Measurements from ENCODE around the gene CHMP4A. TPM values are rescaled to one million over a fixed set of nuclear protein-coding genes. Genes with fewer than 3 reads are reported as not detected.

The CHMP4A gene
- total and polyA plus RNA-seq, 2 of the 13 experiments (the other 11 are each of a cell fraction or from before 2014, with no cell fraction given) = 83.6 to 113 TPM

DNA sequence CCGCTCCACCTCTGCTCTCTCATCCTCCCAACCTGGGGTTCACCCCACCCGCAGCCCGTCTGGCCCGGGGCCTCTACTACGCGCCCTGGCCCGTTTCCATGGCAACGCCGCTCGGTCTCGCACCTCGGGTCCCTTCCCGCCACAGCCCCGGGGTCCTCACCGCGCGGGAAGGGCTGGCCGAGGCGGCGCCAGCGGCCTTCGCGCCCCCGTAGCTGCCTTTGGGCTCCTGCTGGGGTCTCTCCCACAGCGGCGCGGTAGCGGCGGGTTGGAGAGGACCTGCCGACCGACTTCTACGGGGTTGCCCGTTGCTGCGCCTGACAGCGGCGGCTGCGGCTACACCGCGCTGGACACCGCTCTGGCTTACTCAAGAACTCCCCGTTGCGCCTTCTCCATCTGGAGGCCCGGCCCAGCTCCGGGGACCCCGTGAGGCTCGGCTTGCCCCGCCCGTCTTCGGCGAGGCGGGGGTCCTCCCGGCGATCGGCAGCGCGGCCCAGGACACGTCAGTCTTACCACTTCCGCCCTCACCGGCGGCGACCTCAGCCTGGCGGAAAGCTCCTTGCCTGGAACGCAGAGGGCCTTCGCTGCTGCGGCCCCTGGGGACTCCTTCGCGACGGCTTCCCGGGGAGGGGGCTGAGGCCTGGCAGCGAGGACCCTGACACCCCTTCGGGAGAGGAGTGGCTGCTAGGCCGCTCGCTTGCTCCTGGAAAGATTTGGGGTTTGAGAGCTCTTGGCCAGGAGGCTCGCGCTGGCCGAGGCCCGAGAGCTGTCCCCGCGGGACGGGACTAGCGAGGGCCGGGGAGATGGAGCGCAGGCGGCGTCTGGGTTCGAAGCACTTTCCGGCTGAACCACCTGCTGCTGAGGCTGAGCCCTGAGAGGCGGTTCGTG, 17.9 kb downstream of the CHMP4A start, which contains the start of gene TM9SF1 (continued):
- TF ChIP-seq, protein P1, sequence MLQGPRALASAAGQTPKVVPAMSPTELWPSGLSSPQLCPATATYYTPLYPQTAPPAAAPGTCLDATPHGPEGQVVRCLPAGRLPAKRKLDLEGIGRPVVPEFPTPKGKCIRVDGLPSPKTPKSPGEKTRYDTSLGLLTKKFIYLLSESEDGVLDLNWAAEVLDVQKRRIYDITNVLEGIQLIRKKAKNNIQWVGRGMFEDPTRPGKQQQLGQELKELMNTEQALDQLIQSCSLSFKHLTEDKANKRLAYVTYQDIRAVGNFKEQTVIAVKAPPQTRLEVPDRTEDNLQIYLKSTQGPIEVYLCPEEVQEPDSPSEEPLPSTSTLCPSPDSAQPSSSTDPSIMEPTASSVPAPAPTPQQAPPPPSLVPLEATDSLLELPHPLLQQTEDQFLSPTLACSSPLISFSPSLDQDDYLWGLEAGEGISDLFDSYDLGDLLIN (CRISPR knock-in tag; IDR thresholded peaks at IDR 0.05; ENCODE audit: borderline replicate concordance) = peak; percentile 82; the same call in 1 of the 2 replicates
- TF ChIP-seq ZNF354B (CRISPR knock-in tag; IDR thresholded peaks at IDR 0.05) = peak; percentile 98
- peak; percentile 100 for TF ChIP-seq PHF8 (CRISPR knock-in tag; IDR thresholded peaks at IDR 0.05)
- TF ChIP-seq JUND (CRISPR knock-in tag; IDR thresholded peaks at IDR 0.05) = peak; percentile 85
- no peak for TF ChIP-seq ZKSCAN1 (IDR thresholded peaks at IDR 0.05; ENCODE audit: low read length)
- TF ChIP-seq, protein P2, sequence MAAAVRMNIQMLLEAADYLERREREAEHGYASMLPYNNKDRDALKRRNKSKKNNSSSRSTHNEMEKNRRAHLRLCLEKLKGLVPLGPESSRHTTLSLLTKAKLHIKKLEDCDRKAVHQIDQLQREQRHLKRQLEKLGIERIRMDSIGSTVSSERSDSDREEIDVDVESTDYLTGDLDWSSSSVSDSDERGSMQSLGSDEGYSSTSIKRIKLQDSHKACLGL (CRISPR knock-in tag; IDR thresholded peaks at IDR 0.05) = peak; percentile 98
- TF ChIP-seq ZNF33B (CRISPR knock-in tag; IDR thresholded peaks at IDR 0.05) = peak; percentile 99
- TF ChIP-seq HES4 (CRISPR knock-in tag; IDR thresholded peaks at IDR 0.05; ENCODE audit: borderline replicate concordance) = peak; percentile 98
- TF ChIP-seq, protein P3, sequence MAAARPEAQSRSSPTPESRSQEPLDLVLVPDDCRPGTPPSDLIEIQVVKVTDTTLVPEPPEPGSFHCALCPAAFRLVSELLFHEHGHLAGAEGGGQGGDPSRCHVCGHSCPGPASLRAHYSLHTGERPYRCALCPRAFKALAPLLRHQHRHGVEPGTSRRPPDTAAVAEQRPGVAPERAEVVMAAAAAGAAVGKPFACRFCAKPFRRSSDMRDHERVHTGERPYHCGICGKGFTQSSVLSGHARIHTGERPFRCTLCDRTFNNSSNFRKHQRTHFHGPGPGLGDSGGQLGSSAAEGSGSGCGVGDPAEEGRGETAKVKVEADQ (CRISPR knock-in tag; IDR thresholded peaks at IDR 0.05; ENCODE audit: borderline replicate concordance) = peak; percentile 100
- peak; percentile 99 for TF ChIP-seq ZNF274 (CRISPR knock-in tag; IDR thresholded peaks at IDR 0.05)
- peak; percentile 99 for TF ChIP-seq ZNF546 (CRISPR knock-in tag; conservative IDR thresholded peaks at IDR 0.05)
- TF ChIP-seq MLLT10 (CRISPR knock-in tag; IDR thresholded peaks at IDR 0.05) = peak; percentile 75
- TF ChIP-seq ZNF563 (CRISPR knock-in tag; IDR thresholded peaks at IDR 0.05) = peak; percentile 100
- peak; percentile 99 for TF ChIP-seq JARID2 (CRISPR knock-in tag; IDR thresholded peaks at IDR 0.05; ENCODE audit: insufficient replicate concordance)
- TF ChIP-seq, protein P4, sequence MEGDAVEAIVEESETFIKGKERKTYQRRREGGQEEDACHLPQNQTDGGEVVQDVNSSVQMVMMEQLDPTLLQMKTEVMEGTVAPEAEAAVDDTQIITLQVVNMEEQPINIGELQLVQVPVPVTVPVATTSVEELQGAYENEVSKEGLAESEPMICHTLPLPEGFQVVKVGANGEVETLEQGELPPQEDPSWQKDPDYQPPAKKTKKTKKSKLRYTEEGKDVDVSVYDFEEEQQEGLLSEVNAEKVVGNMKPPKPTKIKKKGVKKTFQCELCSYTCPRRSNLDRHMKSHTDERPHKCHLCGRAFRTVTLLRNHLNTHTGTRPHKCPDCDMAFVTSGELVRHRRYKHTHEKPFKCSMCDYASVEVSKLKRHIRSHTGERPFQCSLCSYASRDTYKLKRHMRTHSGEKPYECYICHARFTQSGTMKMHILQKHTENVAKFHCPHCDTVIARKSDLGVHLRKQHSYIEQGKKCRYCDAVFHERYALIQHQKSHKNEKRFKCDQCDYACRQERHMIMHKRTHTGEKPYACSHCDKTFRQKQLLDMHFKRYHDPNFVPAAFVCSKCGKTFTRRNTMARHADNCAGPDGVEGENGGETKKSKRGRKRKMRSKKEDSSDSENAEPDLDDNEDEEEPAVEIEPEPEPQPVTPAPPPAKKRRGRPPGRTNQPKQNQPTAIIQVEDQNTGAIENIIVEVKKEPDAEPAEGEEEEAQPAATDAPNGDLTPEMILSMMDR (CRISPR knock-in tag; IDR thresholded peaks at IDR 0.05) = peak; percentile 54
- TF ChIP-seq ZC3H4 (CRISPR knock-in tag; IDR thresholded peaks at IDR 0.05; ENCODE audit: borderline replicate concordance) = no peak; the same call in 1 of the 2 replicates
- peak; percentile 30; the same call in 1 of the 2 replicates for TF ChIP-seq ZNF720 (CRISPR knock-in tag; IDR thresholded peaks at IDR 0.05)
- TF ChIP-seq, protein P5, sequence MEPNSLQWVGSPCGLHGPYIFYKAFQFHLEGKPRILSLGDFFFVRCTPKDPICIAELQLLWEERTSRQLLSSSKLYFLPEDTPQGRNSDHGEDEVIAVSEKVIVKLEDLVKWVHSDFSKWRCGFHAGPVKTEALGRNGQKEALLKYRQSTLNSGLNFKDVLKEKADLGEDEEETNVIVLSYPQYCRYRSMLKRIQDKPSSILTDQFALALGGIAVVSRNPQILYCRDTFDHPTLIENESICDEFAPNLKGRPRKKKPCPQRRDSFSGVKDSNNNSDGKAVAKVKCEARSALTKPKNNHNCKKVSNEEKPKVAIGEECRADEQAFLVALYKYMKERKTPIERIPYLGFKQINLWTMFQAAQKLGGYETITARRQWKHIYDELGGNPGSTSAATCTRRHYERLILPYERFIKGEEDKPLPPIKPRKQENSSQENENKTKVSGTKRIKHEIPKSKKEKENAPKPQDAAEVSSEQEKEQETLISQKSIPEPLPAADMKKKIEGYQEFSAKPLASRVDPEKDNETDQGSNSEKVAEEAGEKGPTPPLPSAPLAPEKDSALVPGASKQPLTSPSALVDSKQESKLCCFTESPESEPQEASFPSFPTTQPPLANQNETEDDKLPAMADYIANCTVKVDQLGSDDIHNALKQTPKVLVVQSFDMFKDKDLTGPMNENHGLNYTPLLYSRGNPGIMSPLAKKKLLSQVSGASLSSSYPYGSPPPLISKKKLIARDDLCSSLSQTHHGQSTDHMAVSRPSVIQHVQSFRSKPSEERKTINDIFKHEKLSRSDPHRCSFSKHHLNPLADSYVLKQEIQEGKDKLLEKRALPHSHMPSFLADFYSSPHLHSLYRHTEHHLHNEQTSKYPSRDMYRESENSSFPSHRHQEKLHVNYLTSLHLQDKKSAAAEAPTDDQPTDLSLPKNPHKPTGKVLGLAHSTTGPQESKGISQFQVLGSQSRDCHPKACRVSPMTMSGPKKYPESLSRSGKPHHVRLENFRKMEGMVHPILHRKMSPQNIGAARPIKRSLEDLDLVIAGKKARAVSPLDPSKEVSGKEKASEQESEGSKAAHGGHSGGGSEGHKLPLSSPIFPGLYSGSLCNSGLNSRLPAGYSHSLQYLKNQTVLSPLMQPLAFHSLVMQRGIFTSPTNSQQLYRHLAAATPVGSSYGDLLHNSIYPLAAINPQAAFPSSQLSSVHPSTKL (CRISPR knock-in tag; IDR thresholded peaks at IDR 0.05) = peak; percentile 75
- TF ChIP-seq SETDB1 (CRISPR knock-in tag; IDR thresholded peaks at IDR 0.05; ENCODE audit: borderline replicate concordance) = peak; percentile 85; the same call in 1 of the 2 replicates
- peak; percentile 93 for TF ChIP-seq RFXAP (CRISPR knock-in tag; IDR thresholded peaks at IDR 0.05; ENCODE audit: borderline replicate concordance)
- peak; percentile 94 for TF ChIP-seq ZNF773 (CRISPR knock-in tag; IDR thresholded peaks at IDR 0.05; ENCODE audit: borderline replicate concordance)

Measured in HepG2 (cell line).